Measurements from ENCODE around the gene TVP23A.
"Not testable (repeated sequence)": the region's sequence is repeated elsewhere in the genome, so short reads cannot be mapped to it uniquely, and the experiment has no call there.

Gene TVP23A

GRCh38 chr16:10791048-10791447 lies 27.5 kb downstream of the TVP23A start:
- DNase-seq, result no peak

DNA sequence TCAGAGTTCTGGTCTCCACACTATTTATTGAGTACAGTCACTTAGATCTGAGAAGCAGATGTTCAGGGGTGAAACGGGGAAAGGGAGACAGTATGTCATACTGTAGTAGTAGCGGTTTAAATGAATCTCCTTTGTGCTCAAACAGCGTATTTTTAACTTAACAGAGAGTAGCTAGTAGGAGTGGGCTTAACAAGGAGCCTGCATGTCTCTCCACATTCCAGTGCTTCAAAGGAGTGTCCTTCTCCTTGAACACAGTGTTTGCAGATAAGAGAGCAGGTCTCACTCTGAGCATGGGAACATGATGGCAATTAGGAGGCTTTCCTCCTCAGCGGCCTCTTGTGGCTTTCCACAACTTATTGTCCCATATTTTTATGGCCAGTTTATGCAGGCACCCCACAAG lies 30.0 kb downstream of the TVP23A start:
- not testable (repeated sequence) for DNase-seq

- no peak for DNase-seq
These were observed 31.3 kb downstream of the TVP23A start for GRCh38 chr16:10787304-10787703.

DNA sequence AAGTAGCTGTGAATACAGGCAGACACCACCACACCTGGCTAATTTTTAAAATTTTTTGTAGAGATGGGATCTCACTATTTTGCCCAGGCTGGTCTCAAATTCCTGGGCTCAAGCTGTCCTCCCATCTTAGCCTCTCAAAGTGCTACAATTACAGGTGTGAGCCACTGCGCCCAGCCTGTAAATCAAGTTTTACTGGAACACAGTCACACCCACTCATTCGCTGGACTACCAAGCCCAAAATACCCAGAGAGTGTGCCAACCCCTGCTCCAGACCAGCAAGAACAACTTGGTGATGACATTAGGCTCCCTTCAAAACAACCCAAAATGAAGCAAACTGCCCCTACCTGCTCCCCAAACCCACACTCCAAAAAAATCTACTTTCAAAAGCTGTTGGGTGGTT lies 36.0 kb downstream of the TVP23A start:
- DNase-seq, result no peak

GRCh38 chr16:10780628-10781027 lies 38.0 kb downstream of the TVP23A start:
- DNase-seq, result no peak

DNA sequence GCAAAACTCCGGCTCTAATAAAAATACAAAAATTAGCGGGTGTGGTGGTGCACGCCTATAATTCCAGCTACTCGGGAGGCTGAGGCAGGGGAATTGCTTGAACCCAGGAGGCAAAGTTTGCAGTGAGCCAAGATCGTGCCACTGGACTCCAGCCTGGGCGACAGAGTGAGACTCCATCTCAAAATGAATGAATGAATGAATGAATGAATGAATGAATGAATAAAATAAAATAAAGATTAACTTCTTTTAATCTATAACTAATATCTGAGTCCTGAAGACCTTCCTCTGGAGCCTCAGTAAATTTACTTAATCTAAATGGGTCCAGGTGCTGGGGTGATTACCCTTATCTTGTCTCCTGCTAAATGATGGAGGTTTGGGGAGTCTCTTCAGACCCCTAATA lies 38.7 kb downstream of the TVP23A start:
- not testable (repeated sequence) for DNase-seq

GRCh38 chr16:10777356-10777755 lies 41.2 kb downstream of the TVP23A start:
- no peak for DNase-seq

- not testable (repeated sequence) for DNase-seq
These were observed 41.7 kb downstream of the TVP23A start for GRCh38 chr16:10776923-10777322.

DNA sequence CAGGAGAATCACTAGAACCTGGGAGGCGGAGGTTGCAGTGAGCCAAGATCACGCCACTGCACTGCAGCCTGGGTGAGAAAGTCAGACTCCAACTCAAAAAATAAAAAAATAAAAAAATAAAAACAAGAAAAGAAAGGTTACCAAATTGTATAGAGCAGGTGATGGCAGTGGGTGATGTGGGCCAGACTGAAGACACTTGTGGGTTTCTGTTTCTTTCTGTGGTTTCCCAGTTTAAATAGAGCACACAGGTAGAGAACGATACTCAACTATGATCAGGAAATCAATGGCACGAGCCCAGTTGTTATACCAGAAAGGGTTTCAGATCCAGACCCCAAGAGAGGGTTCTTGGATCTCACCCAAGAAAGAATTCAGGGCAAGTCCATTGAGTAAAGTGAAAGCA lies 42.3 kb downstream of the TVP23A start:
- DNase-seq, result peak; percentile 15

DNA sequence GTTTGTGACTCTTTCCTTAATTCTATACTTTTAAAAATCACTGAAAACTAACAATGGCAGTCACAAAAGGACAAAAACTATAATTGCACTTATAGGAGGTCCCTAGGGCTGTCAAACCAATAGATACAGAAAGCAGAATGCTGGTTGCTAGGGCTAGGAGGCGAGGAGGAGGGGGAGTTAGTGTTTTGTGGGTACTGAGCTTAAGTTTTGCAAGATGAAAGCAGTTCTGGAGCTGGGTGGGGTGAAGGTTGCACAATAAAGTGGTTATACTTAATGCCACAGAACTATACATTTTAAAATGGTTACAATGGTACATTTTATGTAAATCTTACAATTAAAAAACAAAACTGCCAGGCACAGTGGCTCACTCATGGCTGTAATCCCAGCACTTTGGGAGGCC lies 47.7 kb downstream of the TVP23A start:
- DNase-seq, result peak; percentile 21

- DNase-seq, result no peak
These were observed 49.2 kb downstream of the TVP23A start for GRCh38 chr16:10769381-10769780.

DNA sequence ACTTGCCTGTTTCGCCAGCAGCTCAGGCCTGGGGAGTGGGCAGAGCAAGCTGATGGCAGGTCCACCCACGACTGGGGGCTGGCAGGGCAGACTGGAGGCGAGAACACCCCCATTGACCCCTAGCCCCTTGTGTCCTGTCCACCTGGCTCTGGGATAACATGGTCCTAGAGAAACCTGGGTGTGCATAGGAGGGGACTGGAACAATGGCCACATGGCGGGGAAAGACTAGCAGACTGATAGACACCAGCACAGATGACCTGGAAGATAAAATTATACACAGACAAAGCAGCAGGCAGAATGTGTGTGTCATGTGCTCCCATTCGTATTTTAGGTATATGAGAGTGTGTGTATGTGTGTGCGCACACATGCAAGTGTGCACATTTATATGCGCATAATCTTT lies 51.5 kb downstream of the TVP23A start:
- no peak for DNase-seq

GRCh38 chr16:10765772-10766171 lies 52.8 kb downstream of the TVP23A start:
- peak; percentile 54 for DNase-seq

DNA sequence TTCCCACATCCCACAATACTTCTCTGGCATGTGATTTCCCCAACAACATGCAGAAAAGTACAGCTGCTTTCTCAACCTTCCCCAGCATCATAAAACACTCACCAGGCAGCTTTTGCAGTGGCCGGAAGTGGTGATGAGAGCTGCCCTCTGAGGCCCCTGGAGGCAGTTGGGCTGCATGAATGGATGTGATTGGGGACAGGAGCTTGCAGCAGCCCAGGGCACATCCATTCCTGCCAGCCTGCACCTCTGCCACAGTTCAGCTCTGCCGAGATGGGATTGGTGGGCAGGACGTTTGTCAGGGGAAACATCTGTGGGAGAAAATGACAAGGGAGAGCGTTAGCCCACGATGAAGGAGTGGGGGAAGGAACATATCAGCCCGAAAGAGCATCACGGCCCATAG lies 55.1 kb downstream of the TVP23A start:
- no peak for DNase-seq

DNA sequence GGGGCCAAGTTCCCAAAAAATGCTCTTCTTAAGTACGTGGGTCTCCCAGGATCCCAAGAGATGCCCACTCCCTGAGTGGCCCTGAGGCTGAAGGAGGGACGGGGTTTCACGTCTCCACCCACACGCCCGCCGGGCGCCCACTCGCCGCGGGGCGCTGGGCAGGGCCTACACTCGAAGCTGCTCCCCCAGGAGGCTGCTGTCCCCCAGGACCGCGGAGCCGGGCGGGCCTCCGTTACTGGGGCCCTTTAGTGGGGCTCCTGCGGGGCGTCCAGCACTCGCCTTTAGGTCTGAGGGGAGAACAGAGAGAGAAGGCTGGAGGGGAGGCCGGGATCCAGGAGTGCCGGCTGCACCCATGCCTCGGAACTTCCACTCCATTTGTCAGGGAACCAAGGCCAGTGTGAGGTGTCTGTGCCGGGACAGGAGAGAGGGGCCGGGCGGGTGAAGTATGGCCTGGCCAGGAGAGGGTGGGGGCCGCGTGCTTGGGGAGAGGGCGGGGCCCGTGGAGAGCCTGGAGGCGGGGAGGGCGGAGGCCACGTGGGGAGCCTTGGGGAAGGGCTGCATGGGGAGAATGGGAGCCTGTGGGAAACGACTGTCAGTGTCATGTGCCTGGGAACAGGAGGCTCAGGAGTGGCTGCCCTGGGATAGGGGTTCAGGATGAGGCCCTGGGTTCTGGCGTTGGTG lies 56.1 kb downstream of the TVP23A start:
- DNase-seq, result no peak

DNA sequence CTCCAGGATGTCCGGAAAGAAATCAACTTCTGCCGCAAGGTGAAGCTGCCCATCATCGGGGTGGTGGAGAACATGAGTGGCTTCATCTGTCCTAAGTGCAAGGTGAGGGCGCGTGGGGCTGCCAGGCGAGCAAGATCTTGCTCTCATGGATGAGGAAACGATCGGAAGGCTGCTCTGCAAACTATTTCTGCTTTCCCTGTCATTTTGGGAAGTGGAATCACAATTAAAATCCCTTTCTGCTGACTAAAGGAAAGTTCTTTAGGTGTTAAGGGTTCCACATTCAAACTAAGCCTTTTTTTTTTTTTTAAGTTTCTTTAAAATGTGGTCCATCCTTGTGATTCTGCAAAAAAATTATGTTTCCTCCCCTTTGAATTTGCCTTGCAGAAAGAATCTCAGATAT lies 57.2 kb downstream of the TVP23A start:
- DNase-seq, result no peak

GRCh38 chr16:10760858-10761257 lies 57.7 kb downstream of the TVP23A start:
- no peak for DNase-seq

DNA sequence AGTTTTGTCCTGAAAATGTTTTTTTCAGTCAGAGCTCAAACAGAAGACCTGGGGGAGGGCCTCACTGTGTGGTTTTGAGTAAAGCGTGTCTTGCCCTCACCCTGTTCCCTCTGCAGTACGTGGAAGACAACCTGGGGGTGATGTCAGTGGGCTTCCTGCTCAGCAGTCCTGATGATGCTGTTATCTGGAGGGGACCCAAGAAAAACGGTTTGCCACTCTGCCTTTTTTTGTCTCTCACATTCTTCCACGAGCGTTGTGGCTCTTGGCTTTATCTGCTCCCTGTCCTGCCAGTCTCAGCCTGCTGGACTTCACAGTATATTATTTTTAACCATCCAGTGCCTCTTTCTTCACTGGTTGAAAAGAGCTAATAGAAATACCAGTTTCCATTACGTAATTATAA lies 62.0 kb downstream of the TVP23A start:
- DNase-seq, result no peak

DNA sequence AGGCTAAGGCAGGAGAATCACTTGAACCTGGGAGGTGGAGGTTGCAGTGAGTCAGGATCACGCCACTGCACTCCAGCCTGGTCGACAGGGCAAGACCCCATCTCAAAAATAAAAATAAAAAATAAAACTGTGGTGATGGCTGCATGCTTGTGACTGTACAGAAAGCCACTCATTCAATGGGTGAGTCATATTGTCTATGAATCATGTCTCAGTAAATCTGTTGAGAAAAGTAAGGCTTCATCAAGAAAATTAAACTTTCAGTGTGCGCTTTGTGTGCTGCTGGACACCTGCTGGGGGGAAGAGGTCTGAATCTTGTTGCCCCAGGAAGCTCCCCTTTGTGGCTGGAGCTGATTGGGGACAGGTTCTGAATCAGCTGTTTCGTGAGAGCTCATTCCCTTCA lies 63.7 kb downstream of the TVP23A start:
- no peak for DNase-seq

- DNase-seq, result no peak
These were observed 64.9 kb downstream of the TVP23A start for GRCh38 chr16:10753670-10754069.

GRCh38 chr16:10752843-10753523 lies 65.6 kb downstream of the TVP23A start:
- DNase-seq, result peak; percentile 27

DNA sequence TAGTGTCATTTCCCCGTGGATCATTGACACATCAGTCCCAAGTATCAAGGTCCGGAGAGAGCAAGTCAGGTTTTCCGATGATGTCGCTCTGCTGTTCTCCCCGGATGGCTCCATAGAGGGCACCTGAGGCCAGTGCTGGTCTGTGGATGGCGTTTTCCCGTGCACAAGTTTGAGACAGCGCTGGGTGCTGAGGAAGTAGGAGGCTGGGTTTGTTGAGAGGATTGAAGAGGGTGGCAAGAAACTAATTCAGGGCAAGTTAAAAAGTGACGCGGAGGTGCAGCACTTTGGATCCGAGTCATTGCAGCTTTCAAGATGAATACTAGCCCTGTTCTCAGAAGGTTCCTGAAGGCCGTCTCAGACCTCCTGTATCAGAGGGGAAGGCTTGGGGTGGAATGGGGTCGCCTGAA lies 67.3 kb downstream of the TVP23A start:
- no peak for DNase-seq

GRCh38 chr16:10750793-10751192 lies 67.8 kb downstream of the TVP23A start:
- no peak for DNase-seq

DNA sequence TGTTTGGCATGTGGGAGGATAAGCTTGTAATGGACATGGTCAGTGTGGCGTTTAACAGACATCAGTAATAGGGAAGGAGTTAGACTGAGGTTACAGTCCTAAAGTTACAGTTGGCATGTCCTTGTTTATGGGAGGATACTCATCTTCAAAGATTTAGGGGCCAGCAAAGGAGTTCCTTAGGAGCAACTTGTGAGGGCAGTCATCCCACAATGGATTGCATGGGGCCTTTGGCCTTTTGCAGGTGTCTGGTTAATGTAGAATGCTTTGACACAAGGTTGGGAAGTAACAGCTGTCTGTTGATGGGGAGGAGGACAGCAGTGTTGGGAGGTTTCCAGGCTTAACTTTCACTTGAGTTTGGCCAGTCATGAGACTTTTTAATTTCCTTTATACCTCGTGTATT lies 72.8 kb downstream of the TVP23A start:
- DNase-seq, result no peak
